WTC11 (cell line): ENCODE measurements around the gene NT5C1A. TPM values are rescaled to one million over a fixed set of nuclear protein-coding genes. Genes with fewer than 3 reads are reported as not detected.

ENCODE experiments used
- ATAC-seq: fragments of 200-7000 bp; cut with Tn5 transposase; 2 replicates; pipeline ENCODE4 v1.10.0; 2021; ENCODE audit warnings: mild to moderate bottlenecking, moderate library complexity
- CTCF ChIA-PET: fragments of 300-600 bp; sonication (Branson Sonifier 250); formaldehyde crosslinking; loops from one replicate; lab custom pipeline; 2021; ENCODE audit warnings: antibody characterized with exemption; lab: Charles Lee
- POLR2A ChIA-PET: fragments of 350-600 bp; sonication (Branson Sonifier 250); formaldehyde crosslinking; loops from one replicate; lab custom pipeline; 2021; ENCODE audit warnings: antibody characterized with exemption; lab: Charles Lee
- DNase-seq: peaks from one replicate; pipeline ENCODE4 v3.0.0; 2021; ENCODE audit warnings: low spot score
- H3K27ac Mint-ChIP-seq: 2 replicates; pipeline ENCODE4 v1.8.0; 2021; ENCODE audit warnings: mixed read lengths
- H3K27me3 Mint-ChIP-seq: 2 replicates; pipeline ENCODE4 v1.8.0; 2021; ENCODE audit warnings: low read depth, mild to moderate bottlenecking, moderate library complexity, mixed read lengths
- H3K36me3 Mint-ChIP-seq: 2 replicates; pipeline ENCODE4 v1.8.0; 2021; ENCODE audit warnings: mixed read lengths
- H3K4me1 Mint-ChIP-seq: 2 replicates; pipeline ENCODE4 v1.8.0; 2022; ENCODE audit warnings: mixed read lengths
- H3K4me3 Mint-ChIP-seq: 2 replicates; pipeline ENCODE4 v1.8.0; 2021; ENCODE audit warnings: mild to moderate bottlenecking, moderate library complexity, mixed read lengths
- H3K9me3 Mint-ChIP-seq: 2 replicates; pipeline ENCODE4 v1.8.0; 2021; ENCODE audit warnings: mixed read lengths
- ATF1 ChIP-seq: sonication (generic); formaldehyde crosslinking; IDR thresholded peaks from 2 replicates; pipeline ENCODE4 v1.8.1; 2023; ENCODE audit warnings: mild to moderate bottlenecking, moderate library complexity, missing genetic modification reagents
- EMX1 ChIP-seq: fragments of 250-450 bp; sonication (Bioruptor Pico); IDR thresholded peaks from 2 replicates; pipeline ENCODE4 v1.8.0; 2021; ENCODE audit warnings: mild to moderate bottlenecking
- ESRRA ChIP-seq: sonication (generic); formaldehyde crosslinking; IDR thresholded peaks from 2 replicates; pipeline ENCODE4 v1.8.1; 2022; ENCODE audit warnings: mild to moderate bottlenecking, missing genetic modification reagents, borderline replicate concordance
- ETV6 ChIP-seq: sonication (generic); formaldehyde crosslinking; IDR thresholded peaks from 2 replicates; pipeline ENCODE4 v1.8.1; 2022; ENCODE audit warnings: mild to moderate bottlenecking, missing genetic modification reagents
- FOXK1 ChIP-seq: sonication (generic); formaldehyde crosslinking; IDR thresholded peaks from 2 replicates; pipeline ENCODE4 v1.8.0; 2022; ENCODE audit warnings: mild to moderate bottlenecking, moderate library complexity, missing genetic modification reagents
- FOXP1 ChIP-seq: sonication (generic); formaldehyde crosslinking; IDR thresholded peaks from 2 replicates; pipeline ENCODE4 v1.8.0; 2022; ENCODE audit warnings: missing genetic modification reagents, mild to moderate bottlenecking, moderate library complexity, borderline replicate concordance
- IRF1 ChIP-seq: sonication (generic); formaldehyde crosslinking; IDR thresholded peaks from 2 replicates; pipeline ENCODE4 v1.8.0; 2023; ENCODE audit warnings: missing genetic modification reagents
- IRF2 ChIP-seq: sonication (generic); formaldehyde crosslinking; IDR thresholded peaks from 2 replicates; pipeline ENCODE4 v1.8.0; 2022; ENCODE audit warnings: low read depth, missing genetic modification reagents, borderline replicate concordance
- JAZF1 ChIP-seq: fragments of 250-450 bp; sonication (Bioruptor Pico); IDR thresholded peaks from 2 replicates; pipeline ENCODE4 v1.9.0; 2021; ENCODE audit warnings: moderate library complexity, mild to moderate bottlenecking, inconsistent platforms
- JUN ChIP-seq: sonication (generic); formaldehyde crosslinking; IDR thresholded peaks from 2 replicates; pipeline ENCODE4 v1.8.0; 2023; ENCODE audit warnings: mild to moderate bottlenecking, missing genetic modification reagents
- KAT7 ChIP-seq: sonication (generic); formaldehyde crosslinking; IDR thresholded peaks from 2 replicates; pipeline ENCODE4 v1.8.1; 2023; ENCODE audit warnings: missing genetic modification reagents, mild to moderate bottlenecking, borderline replicate concordance
- MYBL2 ChIP-seq: sonication (generic); formaldehyde crosslinking; IDR thresholded peaks from 2 replicates; pipeline ENCODE4 v1.8.1; 2023; ENCODE audit warnings: mild to moderate bottlenecking, moderate library complexity, missing genetic modification reagents
- NFE2L1 ChIP-seq: sonication (generic); formaldehyde crosslinking; IDR thresholded peaks from 2 replicates; pipeline ENCODE4 v1.8.1; 2023; ENCODE audit warnings: missing genetic modification reagents
- NR2C2 ChIP-seq: sonication (generic); formaldehyde crosslinking; IDR thresholded peaks from 2 replicates; pipeline ENCODE4 v1.8.0; 2022; ENCODE audit warnings: mild to moderate bottlenecking, missing genetic modification reagents
- SMAD3 ChIP-seq: sonication (generic); formaldehyde crosslinking; IDR thresholded peaks from 2 replicates; pipeline ENCODE4 v1.8.0; 2022; ENCODE audit warnings: missing genetic modification reagents, mild to moderate bottlenecking, borderline replicate concordance
- SMAD4 ChIP-seq: sonication (generic); formaldehyde crosslinking; IDR thresholded peaks from 2 replicates; pipeline ENCODE4 v1.8.0; 2022; ENCODE audit warnings: mild to moderate bottlenecking, missing genetic modification reagents
- SOX15 ChIP-seq: fragments of 250-450 bp; sonication (Bioruptor Pico); IDR thresholded peaks from 2 replicates; pipeline ENCODE4 v1.9.0; 2021; ENCODE audit warnings: mild to moderate bottlenecking
- SP1 ChIP-seq: sonication (generic); formaldehyde crosslinking; conservative IDR thresholded peaks from 2 replicates; pipeline ENCODE4 v1.8.1; 2022; ENCODE audit warnings: missing genetic modification reagents
- TEAD4 ChIP-seq: sonication (generic); formaldehyde crosslinking; IDR thresholded peaks from 2 replicates; pipeline ENCODE4 v1.8.0; 2022; ENCODE audit warnings: mild to moderate bottlenecking, missing genetic modification reagents
- ZMAT4 ChIP-seq: fragments of 250-450 bp; sonication (Bioruptor Pico); IDR thresholded peaks from 2 replicates; pipeline ENCODE4 v1.9.0; 2021; ENCODE audit warnings: mild to moderate bottlenecking
- ZNF219 ChIP-seq: sonication (generic); formaldehyde crosslinking; IDR thresholded peaks from 2 replicates; pipeline ENCODE4 v1.8.0; 2023; ENCODE audit warnings: missing genetic modification reagents, mild to moderate bottlenecking, borderline replicate concordance
- ZNF232 ChIP-seq: sonication (generic); formaldehyde crosslinking; IDR thresholded peaks from 2 replicates; pipeline ENCODE4 v1.8.0; 2022; ENCODE audit warnings: mild to moderate bottlenecking, missing genetic modification reagents
- ZNF416 ChIP-seq: fragments of 250-450 bp; sonication (Bioruptor Pico); IDR thresholded peaks from 2 replicates; pipeline ENCODE4 v1.9.0; 2021; ENCODE audit warnings: mild to moderate bottlenecking, inconsistent platforms
- total RNA-seq: library from RNA; stranded (reverse); gene quantifications from 3 replicates; pipeline ENCODE4 v1.2.3, GENCODE V29; 2021
- TF ChIP-seq, protein P1 (sequence below): fragments of 250-450 bp; sonication (Bioruptor Pico); IDR thresholded peaks from 2 replicates; pipeline ENCODE4 v1.9.0; 2021; ENCODE audit warnings: mild to moderate bottlenecking
- TF ChIP-seq, protein P2 (sequence below): sonication (generic); formaldehyde crosslinking; IDR thresholded peaks from 2 replicates; pipeline ENCODE4 v1.8.0; 2022; ENCODE audit warnings: mild to moderate bottlenecking, missing genetic modification reagents
- TF ChIP-seq, protein P3 (sequence below): sonication (generic); formaldehyde crosslinking; IDR thresholded peaks from 2 replicates; pipeline ENCODE4 v1.8.0; 2022; ENCODE audit warnings: mild to moderate bottlenecking, missing genetic modification reagents

NT5C1A gene
- total RNA-seq, 1 experiment from 2014 or later = not detected

DNA sequence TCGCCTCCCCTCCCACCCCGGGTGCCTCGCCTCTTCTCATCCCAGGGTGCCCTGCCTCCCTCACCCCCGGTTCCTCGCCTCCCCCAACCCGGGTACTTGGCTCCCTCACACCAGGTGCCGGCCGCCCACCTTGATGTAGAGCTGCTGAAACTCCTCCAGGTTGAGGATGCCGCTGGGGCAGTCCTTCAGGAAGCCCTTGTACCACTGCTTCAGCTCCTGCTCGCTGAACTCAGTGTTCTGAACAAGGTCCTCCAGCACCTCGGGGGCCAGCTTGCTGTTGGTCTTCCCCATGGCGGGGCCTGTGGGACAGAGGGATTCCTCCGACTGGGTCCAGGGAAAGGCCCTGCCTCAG is 12.4 kb upstream of the NT5C1A start:
- Mint-ChIP-seq H3K9me3 (no peaks in the 10 kb centered on the region), H3K4me3 (no peak overlapping the region), H3K36me3 (no peaks in the 10 kb centered on the region; the same call in 1 of the 2 replicates), H3K27me3 (peaks cover 100% of the 10 kb centered on the region), H3K27ac (no peak overlapping the region), H3K4me1 (no peaks in the 10 kb centered on the region; the same call in 1 of the 2 replicates)
- no peak for ATAC-seq
- no peak for DNase-seq
- POLR2A ChIA-PET = interaction anchor here (1.0 kb wide), 1 partner anchor 17 kb away, joined by 3 read pairs; no protein-coding TSS in a partner anchor
- no peak for TF ChIP-seq MYBL2 (CRISPR knock-in tag)
- TF ChIP-seq SMAD4 (CRISPR knock-in tag) = no peak
- TF ChIP-seq FOXK1 (CRISPR knock-in tag) = no peak
- TF ChIP-seq SP1 (CRISPR knock-in tag) = no peak
- TF ChIP-seq EMX1 (CRISPR knock-in tag) = no peak
- no peak for TF ChIP-seq JAZF1
- TF ChIP-seq ESRRA (CRISPR knock-in tag) = no peak
- no peak for TF ChIP-seq ZMAT4 (CRISPR knock-in tag)
- TF ChIP-seq, protein P1, sequence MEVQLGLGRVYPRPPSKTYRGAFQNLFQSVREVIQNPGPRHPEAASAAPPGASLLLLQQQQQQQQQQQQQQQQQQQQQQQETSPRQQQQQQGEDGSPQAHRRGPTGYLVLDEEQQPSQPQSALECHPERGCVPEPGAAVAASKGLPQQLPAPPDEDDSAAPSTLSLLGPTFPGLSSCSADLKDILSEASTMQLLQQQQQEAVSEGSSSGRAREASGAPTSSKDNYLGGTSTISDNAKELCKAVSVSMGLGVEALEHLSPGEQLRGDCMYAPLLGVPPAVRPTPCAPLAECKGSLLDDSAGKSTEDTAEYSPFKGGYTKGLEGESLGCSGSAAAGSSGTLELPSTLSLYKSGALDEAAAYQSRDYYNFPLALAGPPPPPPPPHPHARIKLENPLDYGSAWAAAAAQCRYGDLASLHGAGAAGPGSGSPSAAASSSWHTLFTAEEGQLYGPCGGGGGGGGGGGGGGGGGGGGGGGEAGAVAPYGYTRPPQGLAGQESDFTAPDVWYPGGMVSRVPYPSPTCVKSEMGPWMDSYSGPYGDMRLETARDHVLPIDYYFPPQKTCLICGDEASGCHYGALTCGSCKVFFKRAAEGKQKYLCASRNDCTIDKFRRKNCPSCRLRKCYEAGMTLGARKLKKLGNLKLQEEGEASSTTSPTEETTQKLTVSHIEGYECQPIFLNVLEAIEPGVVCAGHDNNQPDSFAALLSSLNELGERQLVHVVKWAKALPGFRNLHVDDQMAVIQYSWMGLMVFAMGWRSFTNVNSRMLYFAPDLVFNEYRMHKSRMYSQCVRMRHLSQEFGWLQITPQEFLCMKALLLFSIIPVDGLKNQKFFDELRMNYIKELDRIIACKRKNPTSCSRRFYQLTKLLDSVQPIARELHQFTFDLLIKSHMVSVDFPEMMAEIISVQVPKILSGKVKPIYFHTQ (CRISPR knock-in tag) = no peak
- TF ChIP-seq ZNF416 = no peak
- TF ChIP-seq JUN (CRISPR knock-in tag) = no peak
- TF ChIP-seq ATF1 (CRISPR knock-in tag) = no peak
- TF ChIP-seq SOX15 (CRISPR knock-in tag) = no peak
- TF ChIP-seq ETV6 (CRISPR knock-in tag) = no peak
- CTCF ChIA-PET = interaction anchor here (0.7 to 1.8 kb wide), 6 partner anchors 11 to 115 kb away, joined by 4 to 10 read pairs (median 5); no protein-coding TSS in a partner anchor

- CTCF ChIA-PET = interaction anchor here (0.7 to 1.8 kb wide), 7 partner anchors 10 to 115 kb away, joined by 3 to 10 read pairs (median 4); no protein-coding TSS in a partner anchor
- peak overlapping the region; percentile 29; the same call in 1 of the 2 replicates for H3K4me3 Mint-ChIP-seq
- no peaks in the 10 kb centered on the region; the same call in 1 of the 2 replicates for H3K36me3 Mint-ChIP-seq
- TF ChIP-seq ZNF219 (CRISPR knock-in tag) (no peak), IRF2 (CRISPR knock-in tag) (no peak), FOXK1 (CRISPR knock-in tag) (peak; percentile 49; the same call in 1 of the 2 replicates), NR2C2 (CRISPR knock-in tag) (peak; percentile 21; the same call in 1 of the 2 replicates), NFE2L1 (CRISPR knock-in tag) (no peak), ZNF232 (CRISPR knock-in tag) (0 out of 2 replicates have a peak, but pooled peaks have one; percentile 38), SMAD3 (no peak), KAT7 (CRISPR knock-in tag) (no peak), SP1 (CRISPR knock-in tag) (no peak), FOXP1 (CRISPR knock-in tag) (0 out of 2 replicates have a peak, but pooled peaks have one; percentile 45), TEAD4 (CRISPR knock-in tag) (no peak), IRF1 (CRISPR knock-in tag) (0 out of 2 replicates have a peak, but pooled peaks have one; percentile 17)
- TF ChIP-seq, protein P2, sequence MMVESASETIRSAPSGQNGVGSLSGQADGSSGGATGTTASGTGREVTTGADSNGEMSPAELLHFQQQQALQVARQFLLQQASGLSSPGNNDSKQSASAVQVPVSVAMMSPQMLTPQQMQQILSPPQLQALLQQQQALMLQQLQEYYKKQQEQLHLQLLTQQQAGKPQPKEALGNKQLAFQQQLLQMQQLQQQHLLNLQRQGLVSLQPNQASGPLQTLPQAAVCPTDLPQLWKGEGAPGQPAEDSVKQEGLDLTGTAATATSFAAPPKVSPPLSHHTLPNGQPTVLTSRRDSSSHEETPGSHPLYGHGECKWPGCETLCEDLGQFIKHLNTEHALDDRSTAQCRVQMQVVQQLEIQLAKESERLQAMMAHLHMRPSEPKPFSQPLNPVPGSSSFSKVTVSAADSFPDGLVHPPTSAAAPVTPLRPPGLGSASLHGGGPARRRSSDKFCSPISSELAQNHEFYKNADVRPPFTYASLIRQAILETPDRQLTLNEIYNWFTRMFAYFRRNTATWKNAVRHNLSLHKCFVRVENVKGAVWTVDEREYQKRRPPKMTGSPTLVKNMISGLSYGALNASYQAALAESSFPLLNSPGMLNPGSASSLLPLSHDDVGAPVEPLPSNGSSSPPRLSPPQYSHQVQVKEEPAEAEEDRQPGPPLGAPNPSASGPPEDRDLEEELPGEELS = peak; percentile 31; the same call in 1 of the 2 replicates
- TF ChIP-seq, protein P3, sequence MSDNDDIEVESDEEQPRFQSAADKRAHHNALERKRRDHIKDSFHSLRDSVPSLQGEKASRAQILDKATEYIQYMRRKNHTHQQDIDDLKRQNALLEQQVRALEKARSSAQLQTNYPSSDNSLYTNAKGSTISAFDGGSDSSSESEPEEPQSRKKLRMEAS (CRISPR knock-in tag) = peak; percentile 57; the same call in 1 of the 2 replicates
- DNase-seq = peak; percentile 50
- ATAC-seq = peak; percentile 81
- H3K27me3 Mint-ChIP-seq = peaks cover 100% of the 10 kb centered on the region
- H3K9me3 Mint-ChIP-seq = no peaks in the 10 kb centered on the region
- POLR2A ChIA-PET = interaction anchor here (1.0 kb wide), 1 partner anchor 18 kb away, joined by 3 read pairs; no protein-coding TSS in a partner anchor
- H3K27ac Mint-ChIP-seq = no peak overlapping the region
- no peaks in the 10 kb centered on the region; the same call in 1 of the 2 replicates for H3K4me1 Mint-ChIP-seq
Observed at GRCh38 chr1:39683591-39684312, 11.8 kb upstream of the NT5C1A start.
